ENCODE data around the gene RXYLT1. TPM values are rescaled to one million over a fixed set of nuclear protein-coding genes. Genes with fewer than 3 reads are reported as not detected.
"Not testable (repeated sequence)": the region's sequence is repeated elsewhere in the genome, so short reads cannot be mapped to it uniquely, and the experiment has no call there.

Gene RXYLT1, protein sequence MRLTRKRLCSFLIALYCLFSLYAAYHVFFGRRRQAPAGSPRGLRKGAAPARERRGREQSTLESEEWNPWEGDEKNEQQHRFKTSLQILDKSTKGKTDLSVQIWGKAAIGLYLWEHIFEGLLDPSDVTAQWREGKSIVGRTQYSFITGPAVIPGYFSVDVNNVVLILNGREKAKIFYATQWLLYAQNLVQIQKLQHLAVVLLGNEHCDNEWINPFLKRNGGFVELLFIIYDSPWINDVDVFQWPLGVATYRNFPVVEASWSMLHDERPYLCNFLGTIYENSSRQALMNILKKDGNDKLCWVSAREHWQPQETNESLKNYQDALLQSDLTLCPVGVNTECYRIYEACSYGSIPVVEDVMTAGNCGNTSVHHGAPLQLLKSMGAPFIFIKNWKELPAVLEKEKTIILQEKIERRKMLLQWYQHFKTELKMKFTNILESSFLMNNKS
- total RNA-seq, result 15.5 TPM
- long read RNA-seq, full-length matches to known transcripts, result 35 of 42 reads
- long read RNA-seq, partial matches to known transcripts, result 2 of 42 reads
- long read RNA-seq, other reads (novel, unspliced or antisense), result 5 of 42 reads

DNA sequence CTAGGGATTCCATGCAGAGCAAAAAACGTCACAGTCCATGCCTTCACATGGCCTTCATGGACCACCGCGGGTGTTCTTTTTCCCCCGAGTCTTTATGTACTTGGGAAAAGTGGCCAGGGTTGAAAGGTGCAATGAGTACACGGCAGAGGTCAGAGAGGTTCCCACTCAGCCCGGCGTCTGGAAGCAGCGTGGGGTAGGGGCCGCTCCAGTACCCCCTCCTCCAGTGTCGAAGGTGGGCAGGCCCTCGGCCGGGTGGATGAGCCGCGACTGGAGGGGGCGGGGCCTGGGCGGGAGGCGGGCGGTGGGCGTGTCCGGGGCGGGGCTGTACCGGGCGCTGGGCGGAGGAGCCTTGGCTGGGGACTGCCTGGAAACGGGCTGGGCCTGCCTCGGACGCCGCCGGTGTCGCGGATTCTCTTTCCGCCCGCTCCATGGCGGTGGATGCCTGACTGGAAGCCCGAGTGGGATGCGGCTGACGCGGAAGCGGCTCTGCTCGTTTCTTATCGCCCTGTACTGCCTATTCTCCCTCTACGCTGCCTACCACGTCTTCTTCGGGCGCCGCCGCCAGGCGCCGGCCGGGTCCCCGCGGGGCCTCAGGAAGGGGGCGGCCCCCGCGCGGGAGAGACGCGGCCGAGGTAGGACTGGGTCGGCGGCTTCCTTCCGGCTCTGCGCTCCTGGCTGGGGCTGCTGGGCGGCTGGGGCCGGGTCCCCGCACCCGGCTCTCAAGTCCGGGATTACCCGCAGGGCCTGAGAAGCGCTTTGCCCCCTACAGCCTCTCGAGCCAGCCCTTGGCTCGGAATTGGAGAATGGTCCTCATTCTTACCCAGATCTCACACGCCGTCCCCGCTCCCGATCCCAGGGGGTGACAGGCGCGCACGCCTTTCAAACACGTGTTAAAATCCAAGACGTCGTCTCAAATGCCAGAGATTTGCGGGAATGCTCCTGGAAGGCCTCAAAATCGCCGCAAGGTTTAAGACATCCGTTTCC is at the start of gene RXYLT1:
RXYLT1 (plus strand) TSS at position 412 of the 984 bp plus-strand sequence; CDS start at position 464, 52 bp downstream.
- peak; percentile 100 for ATAC-seq
- intact Hi-C loops (cut with micrococcal nuclease), result no loop called here
- peak; percentile 91 for DNase-seq

DNA sequence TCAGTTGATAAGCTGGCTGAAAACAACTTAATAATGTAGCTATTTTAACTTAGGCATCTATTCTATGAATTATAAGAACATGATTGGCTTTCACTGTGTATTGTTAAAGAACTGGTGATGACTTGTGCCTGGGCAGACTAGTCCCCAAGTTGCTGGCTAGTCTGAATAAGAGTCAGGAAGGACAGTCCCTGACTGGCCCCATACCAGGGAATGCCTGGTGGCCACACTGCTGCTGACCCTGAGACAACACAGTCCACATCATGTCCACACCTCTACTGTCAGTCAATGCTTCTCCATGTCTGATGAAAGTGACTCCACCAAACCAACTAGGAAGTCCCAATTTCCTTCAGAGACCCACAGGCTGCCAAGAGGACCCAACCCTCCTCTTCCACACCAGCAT is 46.9 kb upstream of the RXYLT1 start:
- peak; percentile 72 for ATAC-seq
- DNase-seq; intact Hi-C loops (cut with micrococcal nuclease): not testable (repeated sequence)

DNA sequence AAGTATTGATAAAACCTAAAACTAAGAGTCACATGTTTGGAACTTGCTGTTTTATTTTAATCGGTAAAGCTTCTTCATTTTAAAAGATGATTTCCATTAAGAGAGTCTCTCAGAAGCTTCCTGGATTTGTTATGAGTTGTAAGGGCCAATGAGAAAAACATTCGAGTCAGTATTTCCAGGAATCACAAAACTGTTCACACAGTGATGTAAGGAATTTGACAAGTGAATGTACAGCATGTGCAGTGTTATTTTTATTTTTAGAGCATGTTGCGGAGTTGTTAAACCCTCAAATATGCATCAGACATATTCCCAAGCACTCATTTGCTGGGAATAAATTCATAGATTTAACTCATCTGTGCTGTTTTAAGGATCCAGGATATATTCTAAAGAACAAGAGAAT is 46.1 kb upstream of the RXYLT1 start:
- ATAC-seq, result peak; percentile 52
- intact Hi-C loops (cut with micrococcal nuclease); DNase-seq: not testable (repeated sequence)

DNA sequence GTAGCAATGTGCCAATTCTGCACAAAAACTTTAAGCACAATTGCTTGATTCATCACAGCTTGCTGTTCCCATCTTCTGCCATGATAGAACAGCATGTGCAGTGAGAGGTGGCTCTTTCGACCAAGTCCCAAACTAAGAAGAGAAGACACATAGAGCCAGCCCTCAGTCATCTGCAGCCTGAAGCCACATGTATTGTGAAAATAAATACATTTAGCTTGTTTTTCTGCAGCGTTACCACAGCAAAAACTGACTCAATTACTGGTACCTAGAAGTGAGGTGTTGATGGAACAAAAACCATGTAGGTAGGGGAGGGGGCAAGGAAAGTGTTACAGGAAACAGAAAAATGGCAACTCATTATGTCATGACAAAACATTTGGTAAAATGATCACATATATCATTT is 39.2 kb upstream of the RXYLT1 start:
- DNase-seq; intact Hi-C loops (cut with micrococcal nuclease); ATAC-seq: not testable (repeated sequence)

DNA sequence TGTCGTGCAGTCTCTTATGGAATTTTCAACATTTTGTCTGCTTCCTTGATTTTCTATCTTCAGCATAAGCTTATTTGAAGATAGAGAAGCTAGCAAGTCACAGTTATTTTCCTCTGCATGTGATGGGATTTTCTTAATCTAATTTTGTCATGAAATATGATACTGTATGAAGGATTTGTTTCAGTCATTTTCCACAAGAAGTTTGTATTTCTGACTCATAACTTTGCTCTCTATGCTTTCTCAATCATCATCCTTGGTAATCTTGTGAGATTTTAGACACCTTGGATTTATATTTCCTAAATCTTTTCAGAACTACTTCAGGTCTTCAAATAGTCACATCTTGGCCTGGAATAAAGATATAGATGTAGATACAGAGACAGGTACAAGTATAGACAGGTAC is 38.3 kb upstream of the RXYLT1 start:
- DNase-seq; ATAC-seq; intact Hi-C loops (cut with micrococcal nuclease): not testable (repeated sequence)

DNA sequence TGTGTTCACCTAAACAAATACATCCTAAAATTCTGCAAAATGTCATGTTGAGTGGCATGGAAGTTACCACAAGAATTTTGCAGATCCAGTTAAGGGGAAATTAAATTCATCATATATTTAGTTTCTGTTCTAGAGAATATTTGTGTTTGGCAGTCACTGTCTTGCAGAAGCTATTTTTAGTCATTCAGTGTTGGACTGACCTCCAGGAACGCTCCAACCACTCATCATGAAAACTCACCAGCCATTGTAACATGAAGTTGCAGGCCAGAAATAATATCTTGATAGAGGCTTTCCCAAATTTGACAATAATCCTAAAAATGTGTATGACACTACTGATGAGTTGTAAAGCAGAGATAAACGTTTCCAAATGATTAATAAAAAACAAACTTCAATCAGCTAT is 35.6 kb upstream of the RXYLT1 start:
- ATAC-seq, result peak; percentile 64
- intact Hi-C loops (cut with micrococcal nuclease); DNase-seq: not testable (repeated sequence)

DNA sequence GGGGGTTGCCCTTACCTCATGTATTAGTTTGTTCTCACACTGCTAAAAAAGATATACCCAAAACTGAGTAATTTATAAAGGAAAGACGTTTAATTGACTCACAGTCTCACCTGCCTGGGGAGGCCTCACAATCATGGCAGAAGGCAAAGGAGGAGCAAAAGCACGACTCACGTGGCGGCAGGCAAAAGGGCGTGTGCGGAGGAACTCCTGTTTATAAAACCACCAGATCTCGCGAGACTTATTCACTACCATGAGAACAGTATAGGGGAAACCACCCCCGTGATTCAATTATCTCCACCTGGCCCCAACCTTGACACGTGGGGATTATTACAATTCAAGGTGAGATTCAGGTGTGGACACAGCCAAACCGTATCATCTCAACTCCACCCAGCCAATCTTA is 33.2 kb upstream of the RXYLT1 start:
- DNase-seq; ATAC-seq; intact Hi-C loops (cut with micrococcal nuclease): not testable (repeated sequence)

DNA sequence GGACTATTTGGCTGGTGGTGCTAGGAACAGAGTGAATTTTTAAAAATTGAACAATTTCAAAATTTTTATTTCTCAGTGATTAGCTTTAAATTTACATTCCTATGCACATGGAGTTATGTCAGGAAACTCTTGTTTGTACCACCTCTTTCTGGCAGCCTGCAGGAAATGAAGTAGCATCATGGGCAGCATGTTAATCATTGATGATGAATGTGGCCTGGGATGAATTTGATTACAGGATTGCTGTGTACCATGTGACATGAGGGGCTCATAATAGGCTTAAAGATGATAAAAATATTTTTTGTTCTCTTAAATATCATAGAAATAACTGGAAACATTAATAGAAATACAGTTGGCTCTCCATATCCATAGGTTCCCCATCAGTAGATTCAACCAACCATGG is 32.6 kb upstream of the RXYLT1 start:
- intact Hi-C loops (cut with micrococcal nuclease); ATAC-seq; DNase-seq: not testable (repeated sequence)

DNA sequence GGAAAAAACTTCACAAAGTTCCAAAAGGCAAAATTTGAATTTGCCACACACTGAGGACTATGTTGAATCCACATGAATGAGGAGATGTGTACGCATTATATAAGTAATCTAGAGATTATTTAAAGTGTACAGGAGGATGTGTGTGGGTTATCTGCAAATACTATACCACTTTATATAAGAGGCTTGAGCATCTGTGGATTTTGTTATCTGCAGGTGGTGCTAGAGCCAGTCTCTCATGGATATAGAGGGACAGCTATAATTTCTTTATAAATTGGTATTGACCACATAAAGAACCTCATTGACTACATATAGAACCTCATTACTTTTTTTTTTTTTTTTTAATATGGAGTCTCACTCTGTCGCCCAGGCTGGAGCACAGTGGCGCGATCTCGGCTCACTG is 32.2 kb upstream of the RXYLT1 start:
- intact Hi-C loops (cut with micrococcal nuclease), result no loop called here
- no peak for DNase-seq
- no peak for ATAC-seq

DNA sequence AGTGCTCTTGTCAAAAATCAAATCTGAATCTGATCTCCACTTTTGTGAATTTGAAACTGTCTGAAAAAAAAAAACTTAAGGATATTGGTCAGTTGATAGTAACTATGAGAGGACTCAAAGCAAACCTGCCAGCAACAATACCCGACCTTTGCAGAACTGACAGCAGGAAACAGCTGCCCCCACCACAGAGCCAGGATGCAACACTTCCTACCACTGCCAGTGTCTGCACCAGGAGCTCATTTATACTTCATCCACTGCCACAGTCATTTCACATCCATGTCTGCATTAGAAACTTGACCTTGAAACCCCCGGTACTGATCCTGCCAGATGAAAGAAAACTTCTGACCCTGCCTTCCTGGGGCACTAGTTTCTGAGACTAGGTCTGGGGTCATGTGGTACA is 27.4 kb upstream of the RXYLT1 start:
- no peak for ATAC-seq
- intact Hi-C loops (cut with micrococcal nuclease), result no loop called here

DNA sequence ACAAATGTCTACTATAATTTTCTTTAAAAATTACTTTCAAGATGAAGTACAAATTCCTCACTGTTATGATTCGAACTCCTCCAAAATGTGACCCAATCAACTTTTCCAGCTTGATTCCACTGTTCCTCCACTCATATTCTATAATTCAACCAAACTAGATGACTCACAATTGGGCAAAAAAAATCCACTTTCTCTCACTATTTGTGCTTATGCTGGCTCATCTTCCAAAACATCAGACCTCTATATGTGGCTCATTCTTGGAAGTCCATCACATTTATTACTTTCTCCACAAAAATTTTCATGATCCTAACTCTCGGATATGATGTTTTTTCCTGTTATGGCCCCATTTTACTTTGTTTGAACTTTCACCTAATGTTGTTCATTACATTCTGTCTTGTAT is 26.9 kb upstream of the RXYLT1 start:
- DNase-seq (no peak), ATAC-seq (no peak)
- intact Hi-C loops (cut with micrococcal nuclease), result no loop called here

More for the DNA sequence above, 27.4 kb upstream of the RXYLT1 start:
- no peak for DNase-seq

DNA sequence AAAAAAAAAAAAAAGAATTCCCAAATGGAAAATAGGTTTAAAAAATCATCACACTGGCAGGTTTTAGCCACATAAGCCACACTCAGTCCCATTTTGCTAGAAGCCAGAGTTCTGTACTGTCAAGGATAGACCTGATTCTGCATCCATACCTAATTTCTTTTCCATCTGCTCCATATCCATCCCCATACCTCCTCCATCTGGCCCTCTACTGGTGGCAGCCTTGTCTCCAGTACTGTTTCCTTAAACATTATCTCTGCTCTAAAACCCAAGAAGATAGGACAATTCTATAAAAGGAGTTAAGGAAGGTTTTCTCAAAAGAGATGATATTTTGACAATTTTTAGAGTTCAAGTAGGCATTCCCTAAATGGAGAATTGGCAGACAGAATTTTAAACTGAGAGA is 26.0 kb upstream of the RXYLT1 start:
- DNase-seq (no peak), ATAC-seq (no peak)
- intact Hi-C loops (cut with micrococcal nuclease), result no loop called here

DNA sequence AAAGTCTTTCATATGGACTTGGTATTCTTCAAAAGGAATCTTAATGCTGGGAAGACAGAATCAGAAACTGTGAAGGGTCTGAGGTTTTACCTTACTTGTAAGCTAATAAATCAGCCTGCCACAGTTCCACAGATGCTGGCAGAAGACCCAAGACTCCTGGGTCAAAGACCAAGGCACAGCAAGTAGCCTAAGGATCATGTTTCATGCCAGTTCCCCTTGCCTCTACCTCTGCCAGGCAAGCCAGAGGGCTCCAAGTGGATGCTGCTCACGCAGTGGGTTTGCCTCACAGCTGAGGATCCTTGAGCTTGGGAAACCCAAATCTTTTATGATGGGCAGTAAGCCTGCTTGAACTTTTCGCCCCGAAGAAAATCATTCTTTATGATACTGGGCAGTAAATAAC is 15.2 kb upstream of the RXYLT1 start:
- ATAC-seq, result no peak
- intact Hi-C loops (cut with micrococcal nuclease), result no loop called here
- DNase-seq, result no peak

DNA sequence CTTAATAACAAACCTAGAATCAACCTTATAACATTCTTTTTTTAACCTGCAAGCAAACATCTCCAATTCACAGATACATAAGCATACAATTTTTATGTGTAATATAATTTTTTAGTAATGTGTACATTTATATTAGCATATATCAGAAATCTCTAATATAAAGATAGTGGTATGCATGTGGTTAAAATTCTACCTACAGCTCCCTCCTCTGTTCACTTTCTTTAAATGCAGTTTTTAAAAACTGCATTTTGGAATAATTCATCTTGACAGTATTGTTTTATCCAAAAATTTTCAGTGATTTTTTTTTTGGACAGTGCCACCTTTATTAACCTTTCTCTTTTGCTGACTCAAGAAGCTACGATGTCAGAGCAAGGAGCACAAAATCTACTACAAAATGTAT is 13.2 kb upstream of the RXYLT1 start:
- ATAC-seq (no peak), DNase-seq (no peak)
- intact Hi-C loops (cut with micrococcal nuclease), result no loop called here

DNA sequence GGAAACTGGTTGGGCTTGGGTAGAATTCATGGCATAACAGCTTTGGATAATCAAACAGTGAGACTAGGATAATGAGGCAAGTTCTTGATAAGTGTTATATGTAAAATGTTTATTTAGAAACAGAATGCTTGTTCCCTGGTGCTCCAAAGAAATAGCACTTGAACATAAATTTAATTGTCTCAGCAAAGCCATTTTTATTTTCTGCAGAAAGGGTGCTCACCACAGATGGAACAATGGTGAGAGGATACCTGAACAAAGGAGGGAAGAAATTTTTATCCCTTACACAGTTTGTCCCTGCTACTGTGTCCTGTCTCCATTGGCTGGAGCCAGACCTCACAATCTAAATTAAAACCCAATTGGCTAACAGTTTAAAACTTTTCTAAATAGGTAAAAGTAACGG is 9.3 kb upstream of the RXYLT1 start:
- no peak for ATAC-seq
- DNase-seq, result no peak
- intact Hi-C loops (cut with micrococcal nuclease), result no loop called here

DNA sequence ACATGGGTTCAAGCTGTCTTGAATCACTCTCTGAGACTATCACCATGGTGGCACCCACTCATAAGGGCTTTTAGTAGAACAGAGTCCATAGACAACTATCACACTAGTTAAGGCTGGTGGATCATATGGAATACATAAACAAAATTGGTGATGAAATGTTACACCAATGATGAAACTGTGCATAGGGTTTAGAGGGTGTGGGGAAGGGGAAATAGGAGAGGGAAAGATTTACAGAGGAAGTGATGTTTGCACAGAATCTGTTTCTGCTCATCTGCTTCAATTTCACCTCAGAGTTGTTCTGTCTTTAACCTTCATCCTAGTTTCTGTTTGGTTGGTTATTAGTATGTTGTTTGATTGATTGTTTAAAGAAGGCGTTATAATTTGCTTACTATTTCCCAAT is 2.4 kb upstream of the RXYLT1 start:
- intact Hi-C loops (cut with micrococcal nuclease), result no loop called here
- DNase-seq, result no peak
- ATAC-seq, result no peak

DNA sequence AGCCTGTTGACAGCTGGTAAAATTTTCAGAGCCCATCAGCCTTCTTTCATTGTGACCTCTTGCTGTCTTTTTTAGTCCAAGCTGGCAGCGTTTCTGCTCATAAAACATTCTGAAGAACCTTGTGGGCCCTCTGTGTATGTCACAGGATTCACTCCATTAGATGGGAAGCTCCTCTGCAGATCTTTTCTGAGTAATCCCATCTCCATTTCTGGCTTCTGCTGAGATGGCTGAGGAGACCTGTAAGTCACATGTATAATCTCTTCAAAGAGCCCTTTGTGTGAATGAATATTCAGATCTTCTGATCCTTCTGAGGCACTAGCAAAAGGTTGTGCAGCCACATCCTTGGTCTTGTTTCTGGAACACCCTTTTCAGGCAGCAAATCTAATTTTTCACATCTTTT is 2.8 kb downstream of the RXYLT1 start:
- ATAC-seq, result no peak
- intact Hi-C loops (cut with micrococcal nuclease), result no loop called here
- DNase-seq, result no peak

DNA sequence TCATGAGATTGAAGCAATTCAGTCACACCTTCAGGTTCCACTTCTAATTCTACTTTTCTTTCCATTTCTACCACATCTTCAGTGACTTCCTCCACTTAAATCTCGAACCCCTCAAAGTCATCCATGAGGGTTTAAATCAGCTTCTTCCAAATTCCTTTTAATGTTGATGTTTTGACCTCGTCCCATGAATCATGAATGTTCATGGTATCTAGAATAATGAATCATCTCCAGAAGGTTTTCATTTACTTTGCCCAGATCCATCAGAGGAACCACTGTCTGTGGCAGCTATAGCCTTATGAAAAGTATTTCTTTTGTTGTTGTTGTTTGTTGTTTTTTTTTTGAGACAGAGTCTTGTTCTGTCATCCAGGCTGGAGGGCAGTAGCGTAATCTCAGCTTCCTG is 7.6 kb downstream of the RXYLT1 start:
- ATAC-seq (no peak), DNase-seq (no peak)
- intact Hi-C loops (cut with micrococcal nuclease), result no loop called here

DNA sequence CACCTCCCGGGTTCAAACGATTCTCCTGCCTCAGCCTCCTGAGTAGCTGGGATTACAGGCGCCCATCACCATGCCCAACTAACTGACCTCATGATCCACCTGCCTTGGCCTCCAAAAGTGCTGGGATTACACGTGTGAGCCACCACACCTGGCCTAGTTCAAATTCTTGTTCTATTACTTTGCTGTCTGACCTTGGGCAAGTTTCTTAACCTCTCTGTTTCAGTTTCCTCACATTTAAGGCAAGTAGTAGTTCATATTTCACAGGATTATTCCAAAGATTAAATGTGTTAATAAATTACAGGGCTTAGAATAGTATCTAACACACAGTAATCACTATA is 10.9 kb downstream of the RXYLT1 start:
- ATAC-seq (no peak), DNase-seq (no peak)
- intact Hi-C loops (cut with micrococcal nuclease), result no loop called here

DNA sequence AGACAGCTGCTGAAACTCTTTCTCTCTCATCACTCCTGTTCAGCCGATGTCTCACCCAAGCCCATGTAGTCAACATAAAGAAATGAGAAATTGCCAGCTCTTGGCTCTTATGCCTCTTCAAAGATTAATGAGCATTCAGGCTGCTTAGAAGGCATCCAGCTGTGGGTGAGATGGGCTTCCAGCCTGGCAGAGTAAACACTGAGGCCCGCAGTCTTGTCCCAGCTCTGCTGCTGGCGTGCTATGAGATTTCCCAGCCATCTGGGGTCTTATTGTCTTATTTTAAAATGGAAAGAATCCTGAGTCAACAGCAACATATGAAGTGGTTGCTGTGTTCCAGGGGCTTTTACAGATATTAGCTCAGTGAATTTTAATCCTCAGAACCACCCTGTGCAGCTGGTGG is 12.6 kb downstream of the RXYLT1 start:
- no peak for ATAC-seq
- intact Hi-C loops (cut with micrococcal nuclease), result no loop called here
- no peak for DNase-seq

Data from left ventricle myocardium superior (tissue), 1 donor.